Glutamatergic neuron (in vitro differentiated cells): ENCODE measurements around the gene SCD5. TPM values are rescaled to one million over a fixed set of nuclear protein-coding genes. Genes with fewer than 3 reads are reported as not detected.

Experiments used
- DNase-seq: peaks from one replicate; pipeline ENCODE4 v3.0.0; 2022
- H3K27ac Mint-ChIP-seq: one replicate; pipeline ENCODE4 v1.8.0; 2020; ENCODE audit warnings: mild to moderate bottlenecking, mixed read lengths, inconsistent platforms; ENCODE audit not compliant: unreplicated experiment
- H3K27me3 Mint-ChIP-seq: one replicate; pipeline ENCODE4 v1.8.0; 2020; ENCODE audit warnings: mild to moderate bottlenecking, moderate library complexity, mixed read lengths, inconsistent platforms; ENCODE audit not compliant: unreplicated experiment
- H3K36me3 Mint-ChIP-seq: one replicate; pipeline ENCODE4 v1.8.0; 2020; ENCODE audit warnings: mild to moderate bottlenecking, mixed read lengths, inconsistent platforms; ENCODE audit not compliant: unreplicated experiment
- H3K4me1 Mint-ChIP-seq: one replicate; pipeline ENCODE4 v1.8.0; 2020; ENCODE audit warnings: mild to moderate bottlenecking, low read depth, mixed read lengths, inconsistent platforms; ENCODE audit not compliant: unreplicated experiment
- H3K4me3 Mint-ChIP-seq: one replicate; pipeline ENCODE4 v1.8.0; 2020; ENCODE audit warnings: mild to moderate bottlenecking, mixed read lengths, inconsistent platforms; ENCODE audit not compliant: unreplicated experiment
- H3K9me3 Mint-ChIP-seq: one replicate; pipeline ENCODE4 v1.8.0; 2020; ENCODE audit warnings: mild to moderate bottlenecking, moderate library complexity, mixed read lengths, inconsistent platforms; ENCODE audit not compliant: unreplicated experiment
- CTCF ChIP-seq: fragments of 200-600 bp; sonication (generic); IDR thresholded peaks from one replicate; pipeline ENCODE4 v1.5.0; 2021; ENCODE audit not compliant: partially characterized antibody, unreplicated experiment
- total RNA-seq: library from RNA; stranded (reverse); fragmentation: NEBNext Ultra II Directional; extraction: Animal tissue kit (Norgen Biotek cat#: 25700); gene quantifications from one replicate; pipeline ENCODE4 v1.2.1, GENCODE V29; 2021; ENCODE audit not compliant: unreplicated experiment

Gene SCD5
- total RNA-seq, 1 donor from 2014 or later: 31.9 TPM

GRCh38 chr4:82790060-82790660 is 8.4 kb downstream of the SCD5 start:
- peaks cover 16% of the 10 kb centered on the region for H3K4me1 Mint-ChIP-seq
- no peak for DNase-seq
- H3K36me3 Mint-ChIP-seq: peaks cover 9% of the 10 kb centered on the region
- H3K27me3 Mint-ChIP-seq: peaks cover 24% of the 10 kb centered on the region
- H3K9me3 Mint-ChIP-seq: peaks cover 3% of the 10 kb centered on the region
- H3K4me3 Mint-ChIP-seq: no peak overlapping the region
- no peak overlapping the region for H3K27ac Mint-ChIP-seq
- TF ChIP-seq CTCF: no peak

GRCh38 chr4:82789025-82789776 is 9.4 kb downstream of the SCD5 start:
- no peak for TF ChIP-seq CTCF
- Mint-ChIP-seq H3K27ac (no peak overlapping the region), H3K9me3 (peaks cover 3% of the 10 kb centered on the region), H3K4me3 (peak overlapping the region; percentile 6), H3K36me3 (peaks cover 5% of the 10 kb centered on the region), H3K4me1 (peaks cover 23% of the 10 kb centered on the region), H3K27me3 (peaks cover 24% of the 10 kb centered on the region)
- no peak for DNase-seq

- Mint-ChIP-seq H3K4me3 (no peak overlapping the region), H3K36me3 (peaks cover 5% of the 10 kb centered on the region), H3K4me1 (peaks cover 27% of the 10 kb centered on the region), H3K9me3 (peaks cover 3% of the 10 kb centered on the region), H3K27ac (no peak overlapping the region), H3K27me3 (peaks cover 20% of the 10 kb centered on the region)
- DNase-seq: no peak
- no peak for TF ChIP-seq CTCF
Observed at GRCh38 chr4:82787342-82787741, 11.3 kb downstream of the SCD5 start.

- H3K9me3 Mint-ChIP-seq: peaks cover 3% of the 10 kb centered on the region
- peaks cover 5% of the 10 kb centered on the region for H3K36me3 Mint-ChIP-seq
- H3K4me3 Mint-ChIP-seq: no peak overlapping the region
- no peak overlapping the region for H3K27ac Mint-ChIP-seq
- H3K27me3 Mint-ChIP-seq: peaks cover 20% of the 10 kb centered on the region
- H3K4me1 Mint-ChIP-seq: peaks cover 29% of the 10 kb centered on the region
- TF ChIP-seq CTCF: no peak
- DNase-seq: no peak
Observed at GRCh38 chr4:82786828-82787227, 11.8 kb downstream of the SCD5 start.
